HEK293 (cell line): ENCODE measurements around the gene ZC3H4.

Source experiments
- CTCF ChIA-PET: fragments of 350-600 bp; formaldehyde crosslinking; extraction: SDS; loops from one replicate; lab custom pipeline; 2021; ENCODE audit warnings: antibody characterized with exemption; lab: Yijun Ruan, JAX
- POLR2A ChIA-PET: fragments of 300-600 bp; formaldehyde crosslinking; extraction: SDS; loops from one replicate; lab custom pipeline; 2020; ENCODE audit warnings: antibody characterized with exemption, inconsistent platforms; lab: Yijun Ruan, JAX
- H3K27ac ChIP-seq: fragments of 200-500 bp; sonication (Bioruptor generic); 2 replicates; pipeline ENCODE4 v1.5.1; 2014; ENCODE audit warnings: low read depth, low read length, control low read depth, inconsistent platforms; ENCODE audit errors: extremely low read depth
- H3K36me3 ChIP-seq, 2 experiments: fragments of 200-500 bp in 1 of 2; sonication (Bioruptor generic) in 1 of 2; 1 replicate in 1 of 2; 2 replicates in 1 of 2; pipeline ENCODE4 v1.5.1; 2014 to 2017; ENCODE audit warnings: inconsistent platforms in 2 of 2, low read length in 2 of 2; ENCODE audit not compliant: control insufficient read depth in 2 of 2, insufficient read depth in 1 of 2
- H3K4me1 ChIP-seq: fragments of 200-500 bp; sonication (Bioruptor generic); 2 replicates; pipeline ENCODE4 v1.5.1; 2014; ENCODE audit warnings: mild to moderate bottlenecking, low read length, inconsistent platforms; ENCODE audit not compliant: control insufficient read depth, insufficient read depth
- H3K4me3 ChIP-seq: 2 replicates; pipeline ENCODE4 v1.5.1; 2011; ENCODE audit warnings: low read depth, mild to moderate bottlenecking, control low read depth, low read length, moderate library complexity
- H3K9me3 ChIP-seq: fragments of 200-500 bp; sonication (Bioruptor generic); 2 replicates; pipeline ENCODE4 v1.5.1; 2014; ENCODE audit warnings: low read depth, low read length, inconsistent platforms; ENCODE audit not compliant: control insufficient read depth, insufficient read depth
- BCL11B ChIP-seq: fragments of 450-650 bp; formaldehyde crosslinking; IDR thresholded peaks from 2 replicates; pipeline ENCODE4 v1.5.1; 2016; ENCODE audit warnings: low read depth, missing biosample characterization, missing genetic modification characterization
- GFI1B ChIP-seq: fragments of 450-650 bp; formaldehyde crosslinking; IDR thresholded peaks from 2 replicates; pipeline ENCODE4 v1.5.1; 2016; ENCODE audit warnings: missing biosample characterization, missing genetic modification characterization
- GLIS1 ChIP-seq: fragments of 450-650 bp; formaldehyde crosslinking; IDR thresholded peaks from 2 replicates; pipeline ENCODE4 v1.5.1; 2016; ENCODE audit warnings: missing biosample characterization, missing genetic modification characterization
- KLF10 ChIP-seq: fragments of 450-650 bp; IDR thresholded peaks from 2 replicates; pipeline ENCODE4 v1.5.1; 2018; ENCODE audit warnings: missing biosample characterization, mild to moderate bottlenecking, missing genetic modification characterization
- KLF7 ChIP-seq: fragments of 450-650 bp; formaldehyde crosslinking; IDR thresholded peaks from 2 replicates; pipeline ENCODE4 v1.5.1; 2016; ENCODE audit warnings: missing biosample characterization, missing genetic modification characterization, borderline replicate concordance
- SETDB1 ChIP-seq: IDR thresholded peaks from one replicate; pipeline ENCODE4 v1.6.1; 2017; ENCODE audit warnings: mild to moderate bottlenecking, low read length, moderate library complexity, mixed read lengths; ENCODE audit not compliant: insufficient read length
- SP2 ChIP-seq: fragments of 450-650 bp; formaldehyde crosslinking; IDR thresholded peaks from 2 replicates; pipeline ENCODE4 v1.5.1; 2016; ENCODE audit warnings: missing biosample characterization, missing genetic modification characterization
- TRIM28 ChIP-seq: IDR thresholded peaks from 2 replicates; pipeline ENCODE4 v1.6.1; 2011; ENCODE audit warnings: low read length, control low read depth, borderline replicate concordance
- YY2 ChIP-seq: fragments of 450-650 bp; formaldehyde crosslinking; IDR thresholded peaks from 2 replicates; pipeline ENCODE4 v1.5.1; 2016; ENCODE audit warnings: missing biosample characterization, missing genetic modification characterization
- ZBTB11 ChIP-seq: fragments of 450-650 bp; formaldehyde crosslinking; conservative IDR thresholded peaks from 2 replicates; pipeline ENCODE4 v1.5.1; 2016; ENCODE audit warnings: low read depth, missing biosample characterization, missing genetic modification characterization
- ZNF146 ChIP-seq: fragments of 450-650 bp; formaldehyde crosslinking; IDR thresholded peaks from 2 replicates; pipeline ENCODE4 v1.5.1; 2016; ENCODE audit warnings: missing biosample characterization, missing genetic modification characterization
- ZNF26 ChIP-seq: fragments of 450-650 bp; formaldehyde crosslinking; IDR thresholded peaks from 2 replicates; pipeline ENCODE4 v1.5.1; 2016; ENCODE audit warnings: missing biosample characterization, missing genetic modification characterization
- ZNF324 ChIP-seq: fragments of 450-650 bp; formaldehyde crosslinking; IDR thresholded peaks from 2 replicates; pipeline ENCODE4 v1.5.1; 2016; ENCODE audit warnings: missing biosample characterization, missing genetic modification characterization
- ZNF335 ChIP-seq: fragments of 450-650 bp; formaldehyde crosslinking; conservative IDR thresholded peaks from 2 replicates; pipeline ENCODE4 v1.5.1; 2016; ENCODE audit warnings: missing biosample characterization, missing genetic modification characterization
- ZNF513 ChIP-seq: fragments of 450-650 bp; IDR thresholded peaks from 2 replicates; pipeline ENCODE4 v1.5.1; 2018; ENCODE audit warnings: missing biosample characterization, missing genetic modification characterization
- ZNF654 ChIP-seq: fragments of 450-650 bp; formaldehyde crosslinking; IDR thresholded peaks from 2 replicates; pipeline ENCODE4 v1.5.1; 2016; ENCODE audit warnings: low read depth, missing biosample characterization, missing genetic modification characterization
- ZNF776 ChIP-seq: fragments of 450-650 bp; formaldehyde crosslinking; IDR thresholded peaks from 2 replicates; pipeline ENCODE4 v1.5.0; 2017; ENCODE audit warnings: missing biosample characterization, missing genetic modification characterization, borderline replicate concordance
- ZNF843 ChIP-seq: fragments of 450-650 bp; formaldehyde crosslinking; IDR thresholded peaks from 2 replicates; pipeline ENCODE4 v1.5.1; 2016; ENCODE audit warnings: missing biosample characterization, missing genetic modification characterization
- ZSCAN4 ChIP-seq: fragments of 450-650 bp; formaldehyde crosslinking; IDR thresholded peaks from 2 replicates; pipeline ENCODE4 v1.5.1; 2017; ENCODE audit warnings: missing biosample characterization, missing genetic modification characterization
- TF ChIP-seq, protein P1 (sequence below): fragments of 450-650 bp; formaldehyde crosslinking; IDR thresholded peaks from 2 replicates; pipeline ENCODE4 v1.5.1; 2016; ENCODE audit warnings: missing biosample characterization, missing genetic modification characterization

The ZC3H4 gene

DNA sequence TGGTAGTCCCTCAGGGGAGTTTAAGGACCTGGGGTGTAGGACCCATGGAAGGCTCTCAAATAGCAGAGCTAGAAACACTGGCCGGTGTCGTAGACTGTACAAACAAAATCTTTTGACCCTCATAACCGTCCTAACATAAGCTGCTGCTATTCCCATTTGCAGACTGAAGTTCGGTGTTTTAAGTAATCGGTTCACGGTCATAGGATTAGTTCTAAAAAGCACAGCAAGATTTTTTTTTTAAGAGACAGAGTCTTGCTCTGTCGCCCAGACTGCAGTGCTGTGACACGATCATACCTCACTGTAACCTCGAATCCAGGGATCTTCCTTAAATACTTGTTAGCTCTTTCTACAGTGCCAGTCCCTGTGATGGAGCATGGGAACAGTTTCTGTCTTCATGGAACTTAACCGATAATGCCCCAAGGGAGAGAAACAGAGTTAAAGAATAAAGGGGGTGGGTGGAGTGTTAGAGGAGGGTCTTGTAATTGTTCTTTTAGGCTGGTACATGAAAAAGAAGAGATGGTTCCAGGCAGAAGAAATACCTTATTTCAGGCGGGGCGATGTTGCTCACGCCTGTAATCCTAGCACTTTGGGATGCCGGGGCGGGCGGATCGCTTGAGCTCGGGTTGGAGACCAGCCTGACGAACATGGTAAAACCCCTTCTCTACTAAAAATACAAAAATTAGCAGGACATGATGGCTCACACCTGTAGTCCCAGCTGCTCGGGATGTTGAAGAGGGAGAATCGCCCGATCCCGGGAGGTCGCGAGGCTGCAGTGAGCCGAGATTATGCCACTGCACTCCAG lies 475 bp upstream of the ZC3H4 start (continued):
- TF ChIP-seq, protein P1, sequence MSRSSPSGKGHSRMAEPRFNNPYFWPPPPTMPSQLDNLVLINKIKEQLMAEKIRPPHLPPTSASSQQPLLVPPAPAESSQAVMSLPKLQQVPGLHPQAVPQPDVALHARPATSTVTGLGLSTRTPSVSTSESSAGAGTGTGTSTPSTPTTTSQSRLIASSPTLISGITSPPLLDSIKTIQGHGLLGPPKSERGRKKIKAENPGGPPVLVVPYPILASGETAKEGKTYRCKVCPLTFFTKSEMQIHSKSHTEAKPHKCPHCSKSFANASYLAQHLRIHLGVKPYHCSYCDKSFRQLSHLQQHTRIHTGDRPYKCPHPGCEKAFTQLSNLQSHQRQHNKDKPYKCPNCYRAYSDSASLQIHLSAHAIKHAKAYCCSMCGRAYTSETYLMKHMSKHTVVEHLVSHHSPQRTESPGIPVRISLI (tag by site-specific recombination), result 0 out of 2 replicates have a peak, but pooled peaks have one; percentile 4
- TF ChIP-seq BCL11B (tag by site-specific recombination) (0 out of 2 replicates have a peak, but pooled peaks have one; percentile 9), SP2 (tag by site-specific recombination) (0 out of 2 replicates have a peak, but pooled peaks have one; percentile 4), GFI1B (tag by site-specific recombination) (peak; percentile 1; the same call in 1 of the 2 replicates), ZNF146 (tag by site-specific recombination) (no peak), ZNF335 (tag by site-specific recombination) (peak; percentile 74), ZNF513 (tag by site-specific recombination) (no peak), TRIM28 (peak; percentile 75; the same call in 1 of the 2 replicates), KLF10 (tag by site-specific recombination) (0 out of 2 replicates have a peak, but pooled peaks have one; percentile 48), GLIS1 (tag by site-specific recombination) (peak; percentile 71; the same call in 1 of the 2 replicates), ZNF324 (tag by site-specific recombination) (peak; percentile 18; the same call in 1 of the 2 replicates), KLF7 (tag by site-specific recombination) (no peak)

DNA sequence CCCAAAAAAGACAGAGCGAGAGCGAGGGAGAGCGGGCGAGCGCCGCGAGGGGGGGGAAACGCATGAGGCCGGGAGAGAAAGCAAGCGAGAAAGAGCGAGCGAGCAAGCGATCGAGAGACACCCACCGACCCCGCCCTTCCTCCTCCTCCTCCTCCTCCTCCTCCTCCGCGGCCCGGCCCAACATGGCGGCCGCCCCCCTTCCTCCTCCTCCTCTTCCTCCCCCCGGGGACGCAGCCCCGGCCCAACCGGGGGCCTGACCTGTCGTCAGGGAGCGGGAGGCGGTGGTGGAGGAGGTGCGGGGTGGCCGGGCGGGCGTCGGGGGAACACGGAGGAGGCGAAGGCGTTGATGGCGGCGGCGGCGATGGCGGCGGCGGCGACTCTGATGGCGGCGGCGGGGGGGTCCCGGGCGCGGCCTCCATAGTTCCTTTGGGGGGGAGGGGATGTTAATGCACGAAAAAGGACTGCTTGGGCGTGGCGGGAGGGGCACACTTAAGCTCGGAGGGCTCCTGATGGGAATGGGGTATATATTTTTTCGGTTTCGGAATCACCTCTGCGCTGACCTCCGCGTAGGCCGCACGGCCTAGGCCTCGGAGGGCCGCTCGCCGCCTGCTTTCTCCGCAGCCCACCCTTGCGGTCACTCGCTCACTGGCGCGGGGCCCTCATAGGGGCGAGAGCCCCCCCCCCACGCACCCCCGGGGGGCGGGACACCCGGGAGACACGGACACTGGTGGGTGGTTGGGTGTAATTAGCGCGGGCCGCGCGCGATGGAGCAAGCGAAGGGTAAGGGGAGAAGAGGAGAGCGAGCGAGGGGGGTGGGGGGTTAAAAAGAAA lies 1.2 kb downstream of the ZC3H4 start:
- POLR2A ChIA-PET, result interaction anchor here (0.9 to 3.4 kb wide), 33 partner anchors 8 to 512 kb away, joined by 3 to 86 read pairs (median 7); partner anchors contain the start of genes AP2S1, ARHGAP35, CALM3 and CCDC9
- peak overlapping the region; percentile 74 for H3K4me3 ChIP-seq
- CTCF ChIA-PET, result interaction anchor here (0.7 to 2.6 kb wide), 9 partner anchors 9 to 135 kb away, joined by 3 to 18 read pairs (median 8); no protein-coding TSS in a partner anchor
- no peaks in the 10 kb centered on the region for H3K9me3 ChIP-seq
- H3K36me3 ChIP-seq, result peaks cover 3 to 24% of the 10 kb centered on the region in 2 experiments; a peak in 2 of 3 replicates
- H3K27ac ChIP-seq, result peak overlapping the region; percentile 100
- peaks cover 33% of the 10 kb centered on the region for H3K4me1 ChIP-seq
- no peak for TF ChIP-seq ZNF654 (tag by site-specific recombination)
- TF ChIP-seq ZNF26 (tag by site-specific recombination), result no peak
- no peak for TF ChIP-seq ZNF776 (tag by site-specific recombination)
- TF ChIP-seq ZNF513 (tag by site-specific recombination), result peak; percentile 100
- TF ChIP-seq ZBTB11, result 0 out of 2 replicates have a peak, but pooled peaks have one; percentile 42
- peak; percentile 64; the same call in 1 of the 2 replicates for TF ChIP-seq ZSCAN4
- TF ChIP-seq SETDB1, result no peak
- peak; percentile 95 for TF ChIP-seq YY2 (tag by site-specific recombination)
- TF ChIP-seq ZNF843 (tag by site-specific recombination), result peak; percentile 66; the same call in 1 of the 2 replicates
